HepG2 (cell line): ENCODE results near the gene LGALS3. TPM values are rescaled to one million over a fixed set of nuclear protein-coding genes. Genes with fewer than 3 reads are reported as not detected.
A peak's percentile ranks its signal among the peaks of the same experiment; 100 is the strongest.

Experiments
- DNMT3B ChIP-seq: conservative IDR thresholded peaks from 2 replicates; pipeline ENCODE4 v1.6.1; 2016; ENCODE audit warnings: missing biosample characterization, control low read depth
- ESRRA ChIP-seq: sonication (generic); formaldehyde crosslinking; IDR thresholded peaks from 2 replicates; pipeline ENCODE4 v1.5.1; 2020; ENCODE audit warnings: mild to moderate bottlenecking, low read depth, missing genetic modification reagents
- GFI1 ChIP-seq: sonication (generic); formaldehyde crosslinking; IDR thresholded peaks from 2 replicates; pipeline ENCODE4 v1.5.0; 2020; ENCODE audit warnings: missing genetic modification reagents, mild to moderate bottlenecking, borderline replicate concordance
- MAZ ChIP-seq, 2 experiments: sonication (generic) in 1 of 2; formaldehyde crosslinking in 1 of 2; IDR thresholded peaks; 2 replicates each; pipeline versions ENCODE4 v1.5.0 to v1.6.1; 2012 to 2020; ENCODE audit warnings: low read depth in 2 of 2, mild to moderate bottlenecking in 2 of 2, borderline replicate concordance in 1 of 2, improper control_type of control experiment in 1 of 2, low read length in 1 of 2, missing genetic modification reagents in 1 of 2, moderate library complexity in 1 of 2
- MLXIP ChIP-seq: sonication (generic); formaldehyde crosslinking; IDR thresholded peaks from 2 replicates; pipeline ENCODE4 v1.9.0; 2021; ENCODE audit warnings: missing genetic modification reagents, borderline replicate concordance
- MZF1 ChIP-seq: sonication (generic); formaldehyde crosslinking; IDR thresholded peaks from 2 replicates; pipeline ENCODE4 v1.8.1; 2023; ENCODE audit warnings: mild to moderate bottlenecking, missing genetic modification reagents, borderline replicate concordance
- NFE2L1 ChIP-seq: sonication (generic); formaldehyde crosslinking; IDR thresholded peaks from 2 replicates; pipeline ENCODE4 v1.4.0; 2020; ENCODE audit warnings: missing genetic modification reagents, mild to moderate bottlenecking, borderline replicate concordance
- POGK ChIP-seq: sonication (generic); formaldehyde crosslinking; conservative IDR thresholded peaks from 2 replicates; pipeline ENCODE4 v1.8.0; 2022; ENCODE audit warnings: mild to moderate bottlenecking, moderate library complexity, missing genetic modification reagents
- SPEN ChIP-seq: sonication (generic); formaldehyde crosslinking; IDR thresholded peaks from 2 replicates; pipeline ENCODE4 v1.5.1; 2020; ENCODE audit warnings: low read depth, mild to moderate bottlenecking, missing genetic modification reagents
- TFDP2 ChIP-seq: sonication (generic); formaldehyde crosslinking; IDR thresholded peaks from 2 replicates; pipeline ENCODE4 v1.4.0; 2020; ENCODE audit warnings: missing genetic modification reagents
- TGIF2 ChIP-seq: IDR thresholded peaks from 2 replicates; pipeline ENCODE4 v1.6.1; 2016; ENCODE audit warnings: control low read depth, missing compliant biosample characterization
- XRCC5 ChIP-seq: fragments of 200-400 bp; formaldehyde crosslinking; optimal IDR thresholded peaks from 2 replicates; pipeline ENCODE3; 2017; ENCODE audit warnings: mild to moderate bottlenecking, low read length
- ZNF720 ChIP-seq: sonication (generic); formaldehyde crosslinking; IDR thresholded peaks from 2 replicates; pipeline ENCODE4 v1.4.0; 2020; ENCODE audit warnings: missing genetic modification reagents
- polyA plus RNA-seq, 8 experiments: library from polyadenylated mRNA; depleted of rRNA in 3 of 8; stranded (reverse) in 7 of 8; unstranded in 1 of 8; fragments of >200 nt; fragmentation: Illumina TruSeq in 4 of 8; extraction: Trizol in 4 of 8; gene quantifications; 2 replicates each; pipeline versions ENCODE4 v1.2.1 to v1.2.3, GENCODE V29; 2011 to 2016; ENCODE audit warnings: low read depth in 4 of 8, missing spikeins in 1 of 8, mixed read lengths in 1 of 8; ENCODE audit not compliant: insufficient read depth in 1 of 8
- total RNA-seq, 5 experiments: library from RNA; depleted of rRNA; stranded (reverse); fragments of >200 nt; fragmentation: Illumina TruSeq; extraction: Trizol; gene quantifications; 2 replicates each; pipeline ENCODE4 v1.2.3, GENCODE V29; 2016; ENCODE audit warnings: low read depth in 1 of 5

LGALS3 gene
- total and polyA plus RNA-seq, 2 of the 13 experiments (the other 11 are each of a cell fraction or from before 2014, with no cell fraction given), result 5.0 to 97.4 TPM

GRCh38 chr14:55107766-55108554 is 21.1 kb upstream of the LGALS3 start (continued):
- TF ChIP-seq ESRRA (CRISPR knock-in tag) (0 out of 2 replicates have a peak, but pooled peaks have one; percentile 50), POGK (CRISPR knock-in tag) (peak; percentile 87), TGIF2 (CRISPR knock-in tag) (peak; percentile 91), ZNF720 (CRISPR knock-in tag) (no peak), MZF1 (CRISPR knock-in tag) (no peak), SPEN (CRISPR knock-in tag) (peak; percentile 63; the same call in 1 of the 2 replicates), DNMT3B (CRISPR knock-in tag) (peak; percentile 30; the same call in 1 of the 2 replicates), TFDP2 (CRISPR knock-in tag) (peak; percentile 83), GFI1 (peak; percentile 45; the same call in 1 of the 2 replicates), MAZ (IDR thresholded peaks at IDR 0.05; ENCODE audit: borderline replicate concordance, low read depth, low read length) (0 out of 2 replicates have a peak, but pooled peaks have one; percentile 39), MAZ (CRISPR knock-in tag; IDR thresholded peaks at IDR 0.05; ENCODE audit: low read depth) (peak; percentile 58; the same call in 1 of the 2 replicates), XRCC5 (peak; percentile 84), NFE2L1 (CRISPR knock-in tag) (peak; percentile 38; the same call in 1 of the 2 replicates), MLXIP (peak; percentile 68; the same call in 1 of the 2 replicates)
